Neutrophil (primary cell): Measurements from ENCODE around the gene OR5K3.

Experiments used
- H3K27ac ChIP-seq: fragments of 200-600 bp; sonication (generic); 2 replicates; pipeline ENCODE4 v1.5.1; 2016; ENCODE audit warnings: mild to moderate bottlenecking, moderate library complexity
- H3K27me3 ChIP-seq: fragments of 200-600 bp; sonication (generic); 2 replicates; pipeline ENCODE4 v1.6.0; 2016; ENCODE audit warnings: mild to moderate bottlenecking
- H3K36me3 ChIP-seq: fragments of 200-600 bp; sonication (generic); 2 replicates; pipeline ENCODE4 v1.5.1; 2017
- H3K4me1 ChIP-seq, 2 experiments: fragments of 200-600 bp in 1 of 2; sonication (generic) in 1 of 2; 1 replicate in 1 of 2; 2 replicates in 1 of 2; pipeline versions ENCODE4 v1.5.1 to v1.6.1; 2013 to 2016; ENCODE audit warnings: low read depth in 1 of 2, low read length in 1 of 2, mild to moderate bottlenecking in 1 of 2, moderate library complexity in 1 of 2; ENCODE audit not compliant: control insufficient read depth in 1 of 2, insufficient read depth in 1 of 2
- H3K4me3 ChIP-seq, 2 experiments: fragments of 200-600 bp in 1 of 2; sonication (generic) in 1 of 2; 1 replicate in 1 of 2; 2 replicates in 1 of 2; pipeline ENCODE4 v1.5.1; 2013 to 2016; ENCODE audit warnings: low read depth in 1 of 2, low read length in 1 of 2, mild to moderate bottlenecking in 1 of 2, moderate library complexity in 1 of 2
- H3K9me3 ChIP-seq: fragments of 200-600 bp; sonication (generic); 2 replicates; pipeline ENCODE4 v1.5.1; 2016
- CTCF ChIP-seq: fragments of 200-600 bp; sonication (generic); IDR thresholded peaks from 2 replicates; pipeline ENCODE4 v1.5.1; 2016; ENCODE audit warnings: antibody characterized with exemption

Gene OR5K3

GRCh38 chr3:98390366-98390765 lies at the start of gene OR5K3:
OR5K3 (plus strand) TSS chr3:98390666; CDS start chr3:98390666, 0 bp downstream.
- Histone ChIP-seq H3K9me3 (no peaks in the 10 kb centered on the region), H3K27me3 (no peaks in the 10 kb centered on the region), H3K36me3 (no peaks in the 10 kb centered on the region), H3K27ac (no peak within 1 kb of the TSS), H3K4me1 (no peaks in the 10 kb centered on the region), H3K4me3 (no peak within 1 kb of the TSS)
- no peak for TF ChIP-seq CTCF

GRCh38 chr3:98341758-98342157 lies 48.7 kb upstream of the OR5K3 start:
- TF ChIP-seq CTCF: no peak

GRCh38 chr3:98343647-98344507 lies 46.6 kb upstream of the OR5K3 start:
- Histone ChIP-seq H3K36me3 (no peaks in the 10 kb centered on the region), H3K27ac (no peak overlapping the region), H3K4me1 (no peaks in the 10 kb centered on the region), H3K9me3 (no peaks in the 10 kb centered on the region), H3K4me3 (no peak overlapping the region), H3K27me3 (no peaks in the 10 kb centered on the region)
- no peak for TF ChIP-seq CTCF

More at GRCh38 chr3:98341758-98342157, 48.7 kb upstream of the OR5K3 start:
- no peaks in the 10 kb centered on the region for H3K9me3 ChIP-seq
- no peak overlapping the region for H3K4me3 ChIP-seq
- no peaks in the 10 kb centered on the region for H3K4me1 ChIP-seq
- H3K36me3 ChIP-seq: no peaks in the 10 kb centered on the region
- no peak overlapping the region for H3K27ac ChIP-seq
- H3K27me3 ChIP-seq: peaks cover 6% of the 10 kb centered on the region

- no peak overlapping the region for H3K27ac ChIP-seq
- H3K4me1 ChIP-seq: no peaks in the 10 kb centered on the region
- no peaks in the 10 kb centered on the region for H3K9me3 ChIP-seq
- no peaks in the 10 kb centered on the region for H3K27me3 ChIP-seq
- TF ChIP-seq CTCF: no peak
- no peaks in the 10 kb centered on the region for H3K36me3 ChIP-seq
- no peak overlapping the region for H3K4me3 ChIP-seq
Observed at GRCh38 chr3:98350082-98350481, 40.4 kb upstream of the OR5K3 start.

- no peak for TF ChIP-seq CTCF
- no peaks in the 10 kb centered on the region for H3K36me3 ChIP-seq
Observed at GRCh38 chr3:98353554-98353953, 36.9 kb upstream of the OR5K3 start, which contains the start of gene OR5K4. OR5K4 (plus strand) TSS chr3:98353854; CDS start chr3:98353854, 0 bp downstream.

More at GRCh38 chr3:98353554-98353953, 36.9 kb upstream of the OR5K3 start, which contains the start of gene OR5K4:
- Histone ChIP-seq H3K4me3 (no peak within 1 kb of the TSS), H3K27ac (no peak within 1 kb of the TSS), H3K27me3 (no peaks in the 10 kb centered on the region), H3K4me1 (no peaks in the 10 kb centered on the region), H3K9me3 (no peaks in the 10 kb centered on the region)
